ENCODE measurements around the gene SLC38A7.

Gene SLC38A7

GRCh38 chr16:58634265-58634802, 50.2 kb downstream of the SLC38A7 start:
- no peak for DNase-seq

GRCh38 chr16:58629733-58630640, 54.6 kb downstream of the SLC38A7 start, which contains the start of gene CNOT1:
Gene CNOT1 (minus strand): TSS chr16:58629826. CDS start chr16:58599337, 30,489 bp downstream.
- DNase-seq: peak; percentile 93 to 97

GRCh38 chr16:58628845-58629732, 55.5 kb downstream of the SLC38A7 start:
- DNase-seq: peak; percentile 35 to 45

- no peak for DNase-seq
These were observed 60.4 kb downstream of the SLC38A7 start for GRCh38 chr16:58624209-58624608.

- DNase-seq: no peak
These were observed 64.2 kb downstream of the SLC38A7 start for GRCh38 chr16:58620396-58620795.

- no peak for DNase-seq
These were observed 69.3 kb downstream of the SLC38A7 start for GRCh38 chr16:58615280-58615679.

All from stimulated activated CD4-positive, alpha-beta T cell treated with anti-CD3 and anti-CD28 coated beads, Interleukin-4, amount 100 ng/mL, for 4 hours (primary cell).